IMR-90 (cell line): Measurements from ENCODE around the gene SSR1. TPM values are rescaled to one million over a fixed set of nuclear protein-coding genes. Genes with fewer than 3 reads are reported as not detected.

Source experiments
- ATAC-seq: fragments of 200-7000 bp; cut with Tn5 transposase; 2 replicates; pipeline ENCODE4 v1.9.1; 2020; ENCODE audit warnings: low read depth, mild to moderate bottlenecking, moderate library complexity
- BruUV-seq: library from RNA; stranded (reverse); fragments of 400-500 nt; replicated peaks from 2 replicates; lab custom pipeline; 2021; lab: Mats Ljungman, UMichigan
- CTCF ChIA-PET: fragments of 300-600 bp; formaldehyde crosslinking; extraction: SDS; loops from one replicate; lab custom pipeline; 2021; ENCODE audit warnings: antibody characterized with exemption; lab: Yijun Ruan, JAX
- POLR2A ChIA-PET: fragments of 300-600 bp; sonication (Branson Sonifier 250); formaldehyde crosslinking; loops from one replicate; lab custom pipeline; 2022; ENCODE audit warnings: antibody characterized with exemption; ENCODE audit not compliant: unreplicated experiment; lab: Charles Lee
- DNase-seq: peaks from one replicate; pipeline ENCODE4 v3.0.0; 2013
- H2AFZ ChIP-seq: replicated peaks from 2 replicates; pipeline ENCODE3; 2013; ENCODE audit warnings: low read length, mild to moderate bottlenecking; ENCODE audit not compliant: poor library complexity
- H2AK5ac ChIP-seq: 2 replicates; pipeline ENCODE4 v1.6.1; 2013; ENCODE audit warnings: low read depth, low read length, inconsistent platforms
- H2AK9ac ChIP-seq: replicated peaks from 2 replicates; pipeline ENCODE3; 2013; ENCODE audit warnings: mild to moderate bottlenecking, low read depth, low read length, moderate library complexity; ENCODE audit not compliant: poor library complexity
- H2BK120ac ChIP-seq: 2 replicates; pipeline ENCODE4 v1.6.1; 2013; ENCODE audit warnings: low read depth, low read length, inconsistent platforms
- H2BK15ac ChIP-seq: 3 replicates; pipeline ENCODE4 v1.6.1; 2013; ENCODE audit warnings: low read depth, low read length, inconsistent platforms
- H2BK20ac ChIP-seq: 2 replicates; pipeline ENCODE4 v1.6.1; 2013; ENCODE audit warnings: low read depth, mild to moderate bottlenecking, inconsistent platforms, low read length, moderate library complexity
- H2BK5ac ChIP-seq: 2 replicates; pipeline ENCODE4 v1.6.1; 2013; ENCODE audit warnings: mild to moderate bottlenecking, low read depth, low read length, inconsistent platforms; ENCODE audit not compliant: poor library complexity, severe bottlenecking
- H3K14ac ChIP-seq: replicated peaks from 2 replicates; pipeline ENCODE4 v1.6.1; 2013; ENCODE audit warnings: low read depth, low read length, inconsistent platforms
- H3K18ac ChIP-seq: 2 replicates; pipeline ENCODE4 v1.6.1; 2013; ENCODE audit warnings: low read depth, low read length, control low read depth
- H3K23ac ChIP-seq: 2 replicates; pipeline ENCODE4 v1.6.1; 2013; ENCODE audit warnings: low read depth, low read length, inconsistent platforms
- H3K27ac ChIP-seq: 2 replicates; pipeline ENCODE4 v1.5.1; 2013; ENCODE audit warnings: mild to moderate bottlenecking, control low read depth, low read length; ENCODE audit not compliant: insufficient read depth
- H3K27me3 ChIP-seq: 2 replicates; pipeline ENCODE4 v1.6.1; 2013; ENCODE audit warnings: low read length; ENCODE audit not compliant: control insufficient read depth, insufficient read depth
- H3K36me3 ChIP-seq: 2 replicates; pipeline ENCODE4 v1.6.1; 2013; ENCODE audit warnings: low read length, mixed read lengths; ENCODE audit not compliant: control insufficient read depth, insufficient read depth
- H3K4ac ChIP-seq: 2 replicates; pipeline ENCODE4 v1.6.1; 2013; ENCODE audit warnings: low read depth, low read length, inconsistent platforms
- H3K4me1 ChIP-seq: 2 replicates; pipeline ENCODE4 v1.6.1; 2013; ENCODE audit warnings: low read length, mixed read lengths; ENCODE audit not compliant: control insufficient read depth, insufficient read depth
- H3K4me2 ChIP-seq: 2 replicates; pipeline ENCODE4 v1.6.1; 2013; ENCODE audit warnings: low read depth, mild to moderate bottlenecking, control low read depth, low read length, moderate library complexity
- H3K4me3 ChIP-seq: 2 replicates; pipeline ENCODE4 v1.5.1; 2013; ENCODE audit warnings: low read depth, mild to moderate bottlenecking, control low read depth, low read length, moderate library complexity; ENCODE audit not compliant: insufficient read depth
- H3K56ac ChIP-seq: 2 replicates; pipeline ENCODE4 v1.6.1; 2013; ENCODE audit warnings: low read length, inconsistent platforms; ENCODE audit not compliant: insufficient read depth; ENCODE audit errors: extremely low read depth
- H3K79me1 ChIP-seq, 2 experiments: 2 replicates each; pipeline ENCODE4 v1.6.1; 2013; ENCODE audit warnings: low read length in 2 of 2, inconsistent platforms in 1 of 2, low read depth in 1 of 2
- H3K9ac ChIP-seq: 2 replicates; pipeline ENCODE4 v1.6.1; 2013; ENCODE audit warnings: low read depth, low read length, control low read depth
- H3K9me1 ChIP-seq: 2 replicates; pipeline ENCODE4 v1.6.1; 2013; ENCODE audit warnings: low read length, inconsistent platforms; ENCODE audit not compliant: insufficient read depth
- H3K9me3 ChIP-seq: 2 replicates; pipeline ENCODE4 v1.6.1; 2013; ENCODE audit warnings: low read length; ENCODE audit not compliant: control insufficient read depth, insufficient read depth
- H4K20me1 ChIP-seq: 2 replicates; pipeline ENCODE4 v1.6.1; 2013; ENCODE audit warnings: low read length, inconsistent platforms; ENCODE audit not compliant: insufficient read depth
- H4K5ac ChIP-seq: 2 replicates; pipeline ENCODE4 v1.6.1; 2013; ENCODE audit warnings: mild to moderate bottlenecking, low read depth, low read length, control low read depth
- H4K8ac ChIP-seq, 2 experiments: 2 replicates each; pipeline ENCODE4 v1.6.1; 2013; ENCODE audit warnings: low read depth in 2 of 2, low read length in 2 of 2, control low read depth in 1 of 2, inconsistent platforms in 1 of 2
- H4K91ac ChIP-seq: 2 replicates; pipeline ENCODE4 v1.6.1; 2013; ENCODE audit warnings: low read depth, low read length, inconsistent platforms; ENCODE audit not compliant: insufficient read depth
- BHLHE40 ChIP-seq: fragments of 150-350 bp; IDR thresholded peaks from 2 replicates; pipeline ENCODE4 v1.6.1; 2016; ENCODE audit warnings: mild to moderate bottlenecking, low read depth, low read length
- FOS ChIP-seq: fragments of 150-350 bp; IDR thresholded peaks from 2 replicates; pipeline ENCODE4 v1.6.1; 2016; ENCODE audit warnings: low read depth, low read length
- MAZ ChIP-seq: IDR thresholded peaks from 2 replicates; pipeline ENCODE4 v1.6.1; 2012; ENCODE audit warnings: low read depth, mild to moderate bottlenecking, low read length, improper control_type of control experiment, moderate library complexity, borderline replicate concordance
- RFX5 ChIP-seq: IDR thresholded peaks from 2 replicates; pipeline ENCODE4 v1.8.0; 2012; ENCODE audit warnings: low read depth, mild to moderate bottlenecking, low read length, moderate library complexity
- WGBS, 2 experiments: methylation state at CpG; one replicate each; pipeline versions ENCODE4 v1.1.5 to v1.1.7; 2013; ENCODE audit warnings: missing lambda C conversion rate in 2 of 2; ENCODE audit not compliant: insufficient read length in 1 of 2; ENCODE audit errors: extremely low coverage in 2 of 2; 5-methylcytosine and 5-hydroxymethylcytosine counted together
- dilution Hi-C: fragments of 300-500 bp; cut with HindIII; formaldehyde crosslinking; loops from one replicate; pipeline ENCODE4 v1.14.3; 2018; ENCODE audit warnings: low sequenced_read_pairs; ENCODE audit not compliant: unreplicated experiment
- in situ Hi-C: fragments of 300-500 bp; cut with MboI; formaldehyde crosslinking; loops from 3 replicates; pipeline ENCODE4 v1.14.3; 2019; ENCODE audit warnings: low sequenced_read_pairs, inconsistent platforms, mixed read lengths
- intact Hi-C: fragments of 100-400 bp; cut with micrococcal nuclease; formaldehyde crosslinking; loops from 2 replicates; pipeline ENCODE4 v1.10.0; 2022
- polyA plus RNA-seq, 3 experiments: library from polyadenylated mRNA; depleted of rRNA; stranded (reverse); fragments of >200 nt; gene quantifications; 2 replicates each; pipeline ENCODE4 v1.2.3, GENCODE V29; 2012; ENCODE audit warnings: low replicate concordance in 1 of 3
- total RNA-seq: library from RNA; depleted of rRNA; stranded (reverse); fragments of >200 nt; gene quantifications from 2 replicates; pipeline ENCODE4 v1.2.3, GENCODE V29; 2012

SSR1 gene
- total and polyA plus RNA-seq, 2 of the 4 experiments (the other 2 are of a cell fraction): 110 to 120 TPM

- Histone ChIP-seq H2AFZ (no peak overlapping the region), H3K4me3 (no peak overlapping the region), H3K27ac (no peak overlapping the region), H3K9ac (no peak overlapping the region), H4K8ac (no peak overlapping the region), H4K20me1 (peaks cover 20% of the 10 kb centered on the region), H3K4ac (no peak overlapping the region), H3K4me1 (peaks cover 11% of the 10 kb centered on the region), H3K14ac (no peak overlapping the region), H3K4me2 (no peak overlapping the region), H2AK5ac (no peak overlapping the region), H3K23ac (no peak overlapping the region), H2BK15ac (no peak overlapping the region), H3K56ac (no peak overlapping the region), H2BK120ac (no peak overlapping the region), H3K27me3 (no peaks in the 10 kb centered on the region), H2BK5ac (no peak overlapping the region), H4K5ac (no peak overlapping the region), H2AK9ac (no peak overlapping the region), H4K91ac (no peak overlapping the region), H2BK20ac (no peak overlapping the region), H3K18ac (no peak overlapping the region), H3K9me1 (peaks cover 3% of the 10 kb centered on the region; the same call in 1 of the 2 replicates), H3K79me1 (peaks cover 6 to 48% of the 10 kb centered on the region in 2 experiments; a peak in 3 of 4 replicates), H3K9me3 (no peaks in the 10 kb centered on the region), H3K36me3 (peaks cover 45% of the 10 kb centered on the region)
- intact Hi-C loops: loop anchor here (10.0 kb wide), 1 partner anchor 332 kb away; no protein-coding TSS in a partner anchor
- CTCF ChIA-PET: interaction anchor here (0.6 kb wide), 1 partner anchor 131 kb away, joined by 3 read pairs; no protein-coding TSS in a partner anchor
- dilution Hi-C loops: no loop called here
- ATAC-seq (no peak), DNase-seq (no peak)
- no TSS peak for BruUV-seq
- 95% methylated on average over 40 of the region's 71 CpGs; no CpG with 5 or more reads in 1 of the 2 experiments for WGBS, 2 experiments
- POLR2A ChIA-PET: no interaction called here
- in situ Hi-C loops: loop anchor here (5.0 to 10.0 kb wide), 2 partner anchors 524 to 572 kb away; no protein-coding TSS in a partner anchor
- TF ChIP-seq MAZ: no peak
- no peak for TF ChIP-seq FOS
- TF ChIP-seq RFX5: no peak
- no peak for TF ChIP-seq BHLHE40
Observed at GRCh38 chr6:7246401-7247178, 66.4 kb downstream of the SSR1 start.
